KBM-7 (cell line): ENCODE results near the gene RAB11FIP4.

Experiments
- DNase-seq: peaks from one replicate; pipeline ENCODE4 v3.0.0-alpha.2; 2015
- in situ Hi-C: fragments of 300-500 bp; cut with MboI; formaldehyde crosslinking; loops from 2 replicates; pipeline ENCODE4 v1.14.3; 2020; ENCODE audit warnings: low sequenced_read_pairs, low pct_unique_long_range_greater_than_20kb, mixed read lengths

Gene RAB11FIP4

GRCh38 chr17:31541559-31541958, 150.1 kb downstream of the RAB11FIP4 start:
- in situ Hi-C loops, result no loop called here
- no peak for DNase-seq

- peak; percentile 70 for DNase-seq
- in situ Hi-C loops, result no loop called here
These were observed 152.7 kb downstream of the RAB11FIP4 start for GRCh38 chr17:31544186-31544585.

DNA sequence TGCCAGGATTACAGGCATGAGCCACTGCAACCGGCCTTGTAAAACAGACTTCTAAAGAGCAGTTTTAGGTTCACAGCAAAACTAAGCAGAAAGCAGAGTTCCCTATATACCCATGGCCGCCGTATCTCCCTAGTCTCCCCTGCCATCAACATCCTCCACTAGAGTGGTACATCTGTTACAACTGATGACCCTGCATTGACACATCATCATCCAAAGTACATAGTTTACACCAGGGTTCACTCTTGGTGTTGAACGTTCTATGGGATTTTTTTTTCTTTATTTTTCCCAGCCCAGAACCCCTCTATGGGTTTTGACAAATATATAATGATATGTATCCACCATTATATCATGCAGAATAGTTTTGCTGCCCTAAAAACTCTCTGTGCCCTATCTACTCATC, 155.2 kb downstream of the RAB11FIP4 start:
- in situ Hi-C loops, result no loop called here

GRCh38 chr17:31548709-31549108, 157.2 kb downstream of the RAB11FIP4 start:
- no peak for DNase-seq
- in situ Hi-C loops, result no loop called here

More for the DNA sequence above, 155.2 kb downstream of the RAB11FIP4 start:
- DNase-seq, result no peak

GRCh38 chr17:31549121-31549524, 157.6 kb downstream of the RAB11FIP4 start:
- in situ Hi-C loops, result no loop called here
- DNase-seq, result peak; percentile 49

GRCh38 chr17:31549525-31550388, 158.3 kb downstream of the RAB11FIP4 start:
- in situ Hi-C loops, result no loop called here
- peak; percentile 92 for DNase-seq

GRCh38 chr17:31550389-31551056, 159.0 kb downstream of the RAB11FIP4 start:
- in situ Hi-C loops, result no loop called here
- no peak for DNase-seq

DNA sequence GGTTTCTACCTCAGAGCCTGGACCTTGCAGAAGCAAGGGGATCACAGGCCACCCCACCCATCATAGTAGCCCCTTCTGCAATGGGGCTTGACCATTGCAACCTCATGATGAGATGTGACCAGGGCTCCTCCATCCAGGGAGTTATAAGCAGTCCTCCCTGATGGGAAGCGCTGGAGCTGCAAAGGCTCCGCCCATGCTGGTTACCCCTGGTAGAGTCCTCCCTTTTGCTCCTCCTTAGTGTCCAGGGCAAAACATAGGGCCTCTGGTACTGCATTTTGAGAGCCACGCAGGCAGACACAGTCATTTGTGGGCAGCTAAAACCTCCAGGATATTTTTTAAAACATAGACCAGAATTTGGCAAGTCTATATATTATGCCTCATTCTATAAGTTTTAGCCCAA, 161.1 kb downstream of the RAB11FIP4 start:
- in situ Hi-C loops, result no loop called here
- DNase-seq, result no peak

GRCh38 chr17:31553506-31553905, 162.0 kb downstream of the RAB11FIP4 start:
- in situ Hi-C loops, result no loop called here
- no peak for DNase-seq

DNA sequence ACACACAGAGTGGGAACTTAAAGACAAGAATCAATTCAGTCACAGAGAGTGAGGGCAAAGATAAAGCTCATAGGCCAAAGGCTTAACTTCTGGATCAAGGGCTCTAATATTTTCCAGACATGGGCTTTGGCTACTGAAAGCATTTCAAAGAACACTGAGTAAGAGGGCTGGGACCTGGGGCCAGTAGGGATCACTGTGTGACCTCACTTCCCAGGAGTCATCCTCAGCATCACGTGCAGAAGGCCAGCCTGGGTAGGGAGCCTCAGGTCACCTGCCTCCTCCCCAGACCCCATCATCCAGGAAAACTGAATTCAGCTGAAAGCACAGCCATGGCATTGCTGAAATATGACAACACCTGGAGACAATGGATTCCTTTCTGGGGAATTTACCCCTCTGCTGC, 163.5 kb downstream of the RAB11FIP4 start:
- DNase-seq, result no peak

DNA sequence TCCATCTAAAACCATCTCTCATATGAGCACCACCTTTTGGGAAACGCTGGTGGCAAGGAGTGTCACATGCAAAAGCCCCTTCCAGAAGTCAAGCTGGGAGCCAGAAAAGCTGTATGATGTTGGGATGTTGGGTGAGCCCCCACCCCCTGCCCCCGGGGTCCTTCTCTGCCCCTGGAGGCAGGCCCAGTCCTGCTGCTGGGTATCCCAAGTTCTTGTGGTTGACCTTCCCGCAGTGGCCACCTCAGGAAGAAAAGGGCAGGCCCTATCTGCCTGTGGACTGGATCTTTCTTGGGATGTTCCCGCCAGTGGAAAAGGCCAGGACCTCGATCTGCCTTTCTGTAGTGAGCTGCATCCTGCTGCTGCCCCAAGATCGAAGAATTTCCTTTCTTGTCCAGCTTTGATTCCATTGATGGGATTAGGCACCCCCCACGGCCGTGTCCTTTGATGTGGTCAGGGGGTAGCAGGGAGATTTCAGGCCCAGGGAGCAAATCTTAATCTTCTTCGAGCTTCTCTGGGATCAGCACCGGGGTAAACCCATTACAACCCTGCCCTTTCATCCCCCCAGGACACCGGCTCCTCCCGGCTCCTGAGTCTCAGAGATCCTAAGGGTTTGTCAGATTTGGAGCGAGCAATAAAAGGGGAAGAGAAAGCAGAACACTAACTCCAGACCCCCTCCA, 165.6 kb downstream of the RAB11FIP4 start:
- in situ Hi-C loops, result no loop called here
- no peak for DNase-seq

More for the DNA sequence above, 163.5 kb downstream of the RAB11FIP4 start:
- in situ Hi-C loops, result no loop called here

DNA sequence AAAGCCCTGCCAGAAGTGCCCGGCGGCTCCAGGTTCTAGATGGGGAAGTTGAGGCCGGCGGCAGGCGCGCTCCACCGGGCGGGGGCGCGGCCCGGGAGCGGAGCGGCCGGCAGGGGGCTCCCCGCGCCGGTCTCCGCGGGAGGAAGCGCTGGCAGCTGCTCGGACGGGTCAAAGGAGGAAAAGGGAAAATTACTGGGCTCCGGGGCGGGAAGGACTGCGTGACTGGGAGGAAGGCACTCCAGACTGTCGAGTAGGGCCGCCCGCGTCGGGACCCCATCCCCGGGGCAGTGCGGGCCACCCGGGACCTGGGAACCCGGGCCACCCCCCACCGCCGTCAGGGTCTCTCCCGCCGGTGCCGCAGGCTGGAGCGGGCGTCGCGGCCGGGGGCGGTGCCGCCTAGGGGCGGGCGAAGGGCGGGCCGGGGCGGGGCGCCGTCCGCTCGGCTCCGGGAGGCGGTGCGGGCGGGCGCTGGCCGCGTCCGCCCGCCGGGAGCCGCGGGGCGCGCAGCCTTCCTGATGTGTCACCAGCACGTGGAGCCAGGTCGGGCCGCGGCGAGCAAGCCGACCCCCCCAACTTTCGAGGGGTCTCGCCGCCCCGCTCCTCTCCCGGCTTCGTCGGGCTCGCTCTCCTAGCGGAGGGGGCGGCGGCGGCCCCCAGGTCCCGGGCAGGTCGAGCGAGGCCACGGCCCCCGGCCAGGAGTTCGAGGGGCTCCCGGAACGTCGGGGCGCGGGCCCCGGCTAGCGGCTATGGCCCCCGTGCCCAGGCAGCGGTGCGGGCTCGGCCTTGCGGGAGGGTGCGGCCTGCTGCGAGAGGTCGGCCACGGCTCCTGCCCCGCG, 167.5 kb downstream of the RAB11FIP4 start:
- in situ Hi-C loops, result no loop called here
- peak; percentile 81 for DNase-seq

DNA sequence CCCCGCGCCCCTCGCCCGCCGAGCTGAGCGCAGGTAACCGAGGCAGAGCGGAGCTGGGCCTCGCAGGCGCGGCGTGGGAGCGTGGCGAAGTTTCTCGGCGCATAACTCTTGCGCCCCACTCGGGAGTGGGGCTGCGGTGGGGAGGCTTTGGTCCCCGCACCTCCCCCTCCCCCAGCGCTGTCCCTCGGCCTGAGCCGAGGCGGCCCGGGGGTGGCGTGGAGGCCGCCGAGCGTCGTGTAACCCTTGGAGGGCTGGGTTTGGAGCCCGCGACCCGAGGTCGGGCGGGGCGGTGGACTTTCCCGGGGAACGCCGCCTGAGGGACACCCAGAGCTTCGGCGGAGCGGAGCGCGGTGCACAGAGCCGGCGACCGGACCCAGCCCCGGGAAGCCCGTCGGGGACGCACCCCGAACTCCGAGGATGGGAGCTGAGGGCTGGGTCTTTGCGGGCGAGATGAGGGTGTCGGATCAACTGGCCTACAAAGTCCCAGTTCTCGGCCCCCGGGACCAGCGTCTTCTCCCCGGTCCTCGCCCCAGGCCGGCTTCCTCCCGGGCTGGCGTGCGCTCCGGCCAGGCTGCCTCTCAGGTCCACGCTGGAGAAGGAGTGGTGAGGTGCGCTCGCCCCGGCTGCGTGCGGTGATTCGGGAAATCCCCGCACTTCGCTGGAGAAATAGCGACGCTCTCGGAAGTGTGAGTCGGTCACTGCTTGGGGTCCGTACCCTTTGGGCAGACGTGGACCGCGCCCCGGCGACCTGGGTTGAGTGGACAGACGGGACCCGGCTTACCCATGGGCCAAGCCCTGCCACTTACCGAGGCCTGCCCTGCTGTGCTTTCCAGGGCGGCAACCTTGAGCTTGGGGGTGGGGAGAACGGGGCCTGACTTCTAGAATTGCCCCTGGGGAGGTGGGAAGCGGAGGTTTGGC, 168.4 kb downstream of the RAB11FIP4 start:
- in situ Hi-C loops, result no loop called here
- DNase-seq, result no peak

DNA sequence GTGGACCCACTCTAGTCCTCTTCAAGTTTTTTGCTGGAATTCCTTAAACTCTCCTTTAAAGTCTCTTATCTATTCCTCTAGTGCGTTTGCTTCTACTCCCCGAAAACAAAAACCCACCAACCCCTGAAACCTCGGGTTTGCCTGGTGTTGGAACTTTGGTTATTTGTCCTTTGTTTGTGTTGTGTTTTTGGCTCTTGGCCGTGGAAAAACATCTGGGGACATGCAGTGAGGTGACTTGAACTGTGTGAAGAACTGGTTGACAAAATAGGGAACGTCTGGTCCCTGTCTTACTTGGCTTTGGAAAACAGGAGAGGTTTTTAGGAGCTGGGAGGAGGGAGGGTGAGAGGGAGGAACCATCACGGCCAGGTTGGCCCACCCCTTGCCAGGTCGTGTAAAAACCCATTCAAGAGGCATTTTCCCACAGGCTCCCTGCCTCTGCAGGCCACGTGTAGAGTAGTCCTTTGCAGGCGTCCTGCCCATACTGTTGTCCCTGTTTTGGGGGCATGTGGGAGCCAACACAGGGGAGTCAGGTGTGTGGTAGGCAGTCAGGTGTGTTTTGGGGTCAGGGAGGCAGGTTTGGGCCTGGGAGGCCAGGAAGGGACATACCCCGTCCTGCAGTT, 169.3 kb downstream of the RAB11FIP4 start:
- in situ Hi-C loops, result no loop called here
- DNase-seq, result no peak

DNA sequence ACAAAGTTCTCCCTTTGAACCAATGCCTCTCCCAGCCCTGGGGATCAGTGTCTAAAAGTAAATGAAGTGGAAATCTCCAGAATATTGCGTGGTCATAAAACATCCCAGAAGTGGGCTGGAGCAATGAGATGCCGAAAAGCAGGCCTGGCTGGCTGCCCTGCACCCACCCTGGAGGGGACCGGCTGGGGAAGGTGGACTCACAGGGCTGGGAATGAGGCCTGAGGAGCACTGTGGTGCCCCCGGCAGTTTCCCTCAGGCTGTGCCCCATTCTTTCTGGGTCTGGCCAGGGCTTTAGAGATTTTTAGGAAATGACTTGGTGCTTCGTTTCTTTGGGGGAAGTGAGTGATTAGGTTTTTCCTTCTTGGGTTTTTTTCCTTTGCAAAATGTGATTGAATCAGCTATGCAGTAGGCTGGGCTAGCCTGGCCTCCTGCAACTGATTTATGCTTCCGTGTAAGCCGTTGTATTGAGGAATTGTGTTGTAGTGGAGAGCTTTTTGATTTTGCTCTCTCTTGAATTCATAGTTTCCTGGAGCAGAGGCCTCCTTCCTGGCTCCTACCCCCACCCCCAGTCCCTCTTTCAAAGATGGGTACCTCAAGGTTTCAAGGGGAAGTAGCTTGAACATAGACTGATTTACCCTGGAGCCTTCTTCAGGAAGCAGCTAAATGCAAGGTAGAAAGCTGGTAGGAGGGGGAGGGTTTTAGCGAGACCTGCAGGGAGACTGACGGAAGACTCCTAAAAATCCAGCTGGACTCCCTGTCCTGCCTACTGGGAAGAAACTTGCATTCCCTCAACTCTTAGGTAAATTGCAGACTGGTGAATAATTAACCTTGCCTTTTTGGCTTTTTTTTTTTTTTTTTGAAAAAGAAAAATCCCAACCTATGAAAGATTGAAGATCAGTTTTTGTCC, 170.2 kb downstream of the RAB11FIP4 start:
- in situ Hi-C loops, result no loop called here
- DNase-seq, result peak; percentile 54

DNA sequence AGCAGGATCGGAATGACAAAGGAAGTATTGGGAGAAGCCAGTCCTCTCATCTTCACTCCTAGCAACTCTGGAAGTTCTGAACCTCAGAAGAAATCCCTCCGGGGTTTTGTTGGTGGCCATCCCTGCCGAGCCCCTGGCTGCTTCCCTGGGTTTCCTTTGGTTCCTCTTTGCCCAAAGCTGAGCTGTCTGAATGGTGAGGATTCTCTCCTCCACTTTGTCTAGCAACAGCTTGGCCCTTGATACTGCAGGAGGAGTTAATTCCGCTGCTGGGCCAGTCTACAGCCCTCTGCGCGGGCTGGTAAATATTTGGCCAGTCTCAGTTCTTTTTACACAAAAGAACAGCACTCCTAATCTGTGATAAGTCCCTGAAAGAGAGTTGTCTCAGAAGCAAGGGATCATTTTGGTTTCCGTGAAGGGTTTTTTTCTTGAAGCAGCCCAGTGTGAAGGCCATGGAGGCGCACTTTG, 170.9 kb downstream of the RAB11FIP4 start:
- no peak for DNase-seq
- in situ Hi-C loops, result no loop called here

- DNase-seq, result no peak
- in situ Hi-C loops, result no loop called here
These were observed 172.8 kb downstream of the RAB11FIP4 start for GRCh38 chr17:31564291-31564690.
